ENCODE results near the gene FRMD4A.

FRMD4A gene

DNA sequence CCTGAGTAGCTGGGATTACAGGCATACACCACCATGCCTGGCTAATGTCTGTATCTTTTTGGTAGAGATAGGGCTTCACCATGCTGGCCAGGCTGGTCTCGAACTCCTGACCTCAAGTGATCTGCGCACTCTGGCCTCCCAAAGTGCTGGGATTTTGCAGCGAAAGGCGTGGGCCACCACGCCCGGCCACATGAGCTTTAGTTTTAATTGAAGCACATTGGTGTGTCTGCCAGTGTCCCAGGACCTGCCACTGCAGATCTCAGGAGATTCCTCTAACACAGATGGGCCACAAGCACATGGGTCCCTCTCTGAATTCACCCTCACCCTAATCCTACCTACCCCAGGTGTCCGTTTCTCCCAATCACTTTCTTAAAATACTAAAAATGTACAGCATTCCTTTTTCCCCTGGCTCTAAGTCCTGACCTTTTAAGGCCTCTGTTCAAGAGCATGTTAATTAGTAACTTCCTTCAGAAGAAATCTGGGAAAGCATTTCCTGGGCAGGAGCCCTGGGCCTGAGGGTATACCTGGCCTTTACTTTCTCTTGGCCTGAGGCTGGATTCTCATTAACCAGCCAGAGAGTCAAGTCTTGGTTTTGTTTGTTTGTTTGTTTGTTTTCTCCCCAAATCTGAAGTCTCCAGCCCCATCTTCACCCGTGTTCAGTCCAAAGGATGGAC, 661.4 kb downstream of the FRMD4A start:
- Histone ChIP-seq H3K36me3 (ENCODE audit: control insufficient read depth, low read length) (no peaks in the 10 kb centered on the region), H3K27me3 (ENCODE audit: control insufficient read depth, low read length) (no peaks in the 10 kb centered on the region), H3K9me3 (ENCODE audit: control insufficient read depth, insufficient read depth, low read length) (no peaks in the 10 kb centered on the region), H4K20me1 (ENCODE audit: control insufficient read depth, insufficient read depth, low read depth, low read length) (no peaks in the 10 kb centered on the region), H3K9me2 (replicated peaks; ENCODE audit: control insufficient read depth, low read length) (no peaks in the 10 kb centered on the region), H3K27ac (ENCODE audit: low read depth, low read length) (no peak overlapping the region), H3K4me2 (ENCODE audit: low read length) (no peak overlapping the region), H3F3A (ENCODE audit: control insufficient read depth, insufficient read depth) (no peaks in the 10 kb centered on the region), H3K4me1 (ENCODE audit: control insufficient read depth, low read length) (no peaks in the 10 kb centered on the region), H3K4me3 (ENCODE audit: low read length) (no peak overlapping the region), H3K79me2 (ENCODE audit: control insufficient read depth, low read length) (no peaks in the 10 kb centered on the region)
- TF ChIP-seq, protein P1, sequence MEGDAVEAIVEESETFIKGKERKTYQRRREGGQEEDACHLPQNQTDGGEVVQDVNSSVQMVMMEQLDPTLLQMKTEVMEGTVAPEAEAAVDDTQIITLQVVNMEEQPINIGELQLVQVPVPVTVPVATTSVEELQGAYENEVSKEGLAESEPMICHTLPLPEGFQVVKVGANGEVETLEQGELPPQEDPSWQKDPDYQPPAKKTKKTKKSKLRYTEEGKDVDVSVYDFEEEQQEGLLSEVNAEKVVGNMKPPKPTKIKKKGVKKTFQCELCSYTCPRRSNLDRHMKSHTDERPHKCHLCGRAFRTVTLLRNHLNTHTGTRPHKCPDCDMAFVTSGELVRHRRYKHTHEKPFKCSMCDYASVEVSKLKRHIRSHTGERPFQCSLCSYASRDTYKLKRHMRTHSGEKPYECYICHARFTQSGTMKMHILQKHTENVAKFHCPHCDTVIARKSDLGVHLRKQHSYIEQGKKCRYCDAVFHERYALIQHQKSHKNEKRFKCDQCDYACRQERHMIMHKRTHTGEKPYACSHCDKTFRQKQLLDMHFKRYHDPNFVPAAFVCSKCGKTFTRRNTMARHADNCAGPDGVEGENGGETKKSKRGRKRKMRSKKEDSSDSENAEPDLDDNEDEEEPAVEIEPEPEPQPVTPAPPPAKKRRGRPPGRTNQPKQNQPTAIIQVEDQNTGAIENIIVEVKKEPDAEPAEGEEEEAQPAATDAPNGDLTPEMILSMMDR (IDR thresholded peaks at IDR 0.05; ENCODE audit: low read depth, low read length, poor library complexity, severe bottlenecking): no peak

DNA sequence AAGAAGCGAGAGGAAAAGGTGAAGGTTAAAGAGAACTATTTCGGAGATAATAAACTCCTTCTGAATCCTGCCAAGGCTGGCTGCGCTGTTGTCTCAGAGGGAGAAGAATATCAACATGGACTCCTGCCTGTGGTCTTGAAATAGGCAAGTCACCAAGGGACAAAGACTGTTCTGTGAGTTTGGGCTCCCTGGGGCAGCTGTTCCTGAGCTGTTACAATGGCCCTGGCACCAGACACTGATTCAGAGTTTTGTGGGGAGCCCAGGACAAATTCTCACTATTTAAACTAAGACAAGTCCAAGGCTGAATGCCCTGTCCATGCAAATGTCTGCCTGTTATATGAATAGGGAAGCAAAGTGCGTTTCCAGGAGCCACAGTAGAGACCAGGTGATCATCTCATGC, 662.6 kb downstream of the FRMD4A start:
- Histone ChIP-seq H3K27me3 (ENCODE audit: control insufficient read depth, low read length) (peaks cover 7% of the 10 kb centered on the region), H3K36me3 (ENCODE audit: control insufficient read depth, low read length) (no peaks in the 10 kb centered on the region), H3K27ac (ENCODE audit: low read depth, low read length) (no peak overlapping the region)

DNA sequence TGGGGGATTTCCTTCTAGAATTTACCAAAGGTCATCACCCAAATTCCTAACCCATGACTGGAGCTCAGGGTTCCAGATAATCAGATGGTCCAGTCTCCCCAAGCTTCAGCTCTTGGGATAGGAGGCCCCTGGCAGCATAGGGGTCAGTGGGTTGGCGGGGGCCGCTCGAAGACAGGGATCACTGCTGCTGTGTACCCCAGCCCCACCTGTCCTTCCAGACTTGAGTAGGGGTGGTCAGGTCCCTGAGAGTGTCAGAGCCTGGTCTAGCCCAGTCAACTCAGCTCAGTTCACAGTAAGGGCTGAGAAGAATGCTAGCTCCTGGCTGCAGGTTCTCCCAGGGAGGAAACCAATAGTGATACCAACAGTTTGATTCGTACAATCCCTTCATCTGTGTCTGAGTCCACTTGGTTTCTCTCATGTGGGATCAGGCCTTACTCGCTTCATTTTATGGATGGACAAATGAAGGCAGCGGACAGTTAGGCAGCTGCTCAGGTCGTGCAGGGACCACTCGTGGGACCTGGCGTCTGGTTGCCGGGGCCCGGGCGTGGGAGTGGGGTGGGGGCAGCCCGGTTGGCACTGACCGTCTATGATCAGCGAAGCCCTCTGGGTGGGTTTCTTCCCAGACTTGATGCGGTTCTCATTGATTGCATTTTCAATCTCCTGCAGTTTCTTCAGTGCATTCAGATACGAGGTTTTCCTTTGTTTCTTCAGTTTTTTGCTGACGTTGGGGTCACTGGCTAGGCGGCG, 665.0 kb downstream of the FRMD4A start:
- Histone ChIP-seq H3K9me2 (replicated peaks; ENCODE audit: control insufficient read depth, low read length) (no peaks in the 10 kb centered on the region), H3F3A (ENCODE audit: control insufficient read depth, insufficient read depth) (no peaks in the 10 kb centered on the region), H3K4me3 (ENCODE audit: low read length) (no peak overlapping the region), H3K36me3 (ENCODE audit: control insufficient read depth, low read length) (no peaks in the 10 kb centered on the region), H3K9me3 (ENCODE audit: control insufficient read depth, insufficient read depth, low read length) (no peaks in the 10 kb centered on the region), H3K27ac (ENCODE audit: low read depth, low read length) (no peak overlapping the region), H3K4me2 (ENCODE audit: low read length) (no peak overlapping the region), H3K4me1 (ENCODE audit: control insufficient read depth, low read length) (no peaks in the 10 kb centered on the region), H3K27me3 (ENCODE audit: control insufficient read depth, low read length) (peaks cover 17% of the 10 kb centered on the region), H3K79me2 (ENCODE audit: control insufficient read depth, low read length) (no peaks in the 10 kb centered on the region), H4K20me1 (ENCODE audit: control insufficient read depth, insufficient read depth, low read depth, low read length) (no peaks in the 10 kb centered on the region)
- TF ChIP-seq EZH2phosphoT487 (IDR thresholded peaks at IDR 0.05; ENCODE audit: borderline replicate concordance, low read length): no peak
- TF ChIP-seq, protein P1 (IDR thresholded peaks at IDR 0.05; ENCODE audit: low read depth, low read length, poor library complexity, severe bottlenecking): no peak

More for the DNA sequence above, 662.6 kb downstream of the FRMD4A start:
- Histone ChIP-seq H3K9me2 (replicated peaks; ENCODE audit: control insufficient read depth, low read length) (no peaks in the 10 kb centered on the region), H4K20me1 (ENCODE audit: control insufficient read depth, insufficient read depth, low read depth, low read length) (no peaks in the 10 kb centered on the region), H3F3A (ENCODE audit: control insufficient read depth, insufficient read depth) (no peaks in the 10 kb centered on the region), H3K4me3 (ENCODE audit: low read length) (no peak overlapping the region), H3K9me3 (ENCODE audit: control insufficient read depth, insufficient read depth, low read length) (no peaks in the 10 kb centered on the region), H3K4me2 (ENCODE audit: low read length) (no peak overlapping the region), H3K79me2 (ENCODE audit: control insufficient read depth, low read length) (no peaks in the 10 kb centered on the region), H3K4me1 (ENCODE audit: control insufficient read depth, low read length) (no peaks in the 10 kb centered on the region)
- TF ChIP-seq, protein P1 (IDR thresholded peaks at IDR 0.05; ENCODE audit: low read depth, low read length, poor library complexity, severe bottlenecking): no peak
